A549 (cell line): Measurements from ENCODE around the gene NUP62. TPM values are rescaled to one million over a fixed set of nuclear protein-coding genes. Genes with fewer than 3 reads are reported as not detected.
A peak's percentile ranks its signal among the peaks of the same experiment; 100 is the strongest.

ENCODE experiments used
- CEBPB ChIP-seq, 2 experiments: fragments of >200 bp in 1 of 2; sonication (Bioruptor Twin) in 1 of 2; formaldehyde crosslinking in 1 of 2; IDR thresholded peaks; 2 replicates each; pipeline ENCODE4 v1.6.1; 2012 to 2016
- CHD2 ChIP-seq: fragments of 150-350 bp; IDR thresholded peaks from 2 replicates; pipeline ENCODE4 v1.6.1; 2014; ENCODE audit warnings: low read length; ENCODE audit not compliant: partially characterized antibody
- CTCF ChIP-seq: fragments of >200 bp; sonication (Bioruptor Twin); formaldehyde crosslinking; IDR thresholded peaks from 3 replicates; pipeline ENCODE4 v1.5.1; 2016
- FOSB ChIP-seq: fragments of 250-450 bp; sonication (Bioruptor Pico); IDR thresholded peaks from 2 replicates; pipeline ENCODE4 v1.5.0; 2020; ENCODE audit warnings: mild to moderate bottlenecking, moderate library complexity
- FOSL2 ChIP-seq, 2 experiments: fragments of 450-650 bp in 1 of 2; fragments of >200 bp in 1 of 2; sonication (Bioruptor Twin) in 1 of 2; formaldehyde crosslinking; IDR thresholded peaks; 2 replicates each; pipeline versions ENCODE4 v1.5.0 to v1.6.1; 2016 to 2020; ENCODE audit warnings: mild to moderate bottlenecking in 1 of 2, moderate library complexity in 1 of 2
- GATA3 ChIP-seq: IDR thresholded peaks from 2 replicates; pipeline ENCODE4 v1.6.1; 2012; ENCODE audit warnings: borderline replicate concordance
- HEYL ChIP-seq: fragments of 250-450 bp; sonication (Bioruptor Pico); IDR thresholded peaks from 2 replicates; pipeline ENCODE4 v1.8.0; 2021; ENCODE audit warnings: mild to moderate bottlenecking, moderate library complexity
- HOXA7 ChIP-seq: fragments of 250-450 bp; sonication (Bioruptor Pico); IDR thresholded peaks from 2 replicates; pipeline ENCODE4 v1.5.0; 2020; ENCODE audit warnings: mild to moderate bottlenecking, moderate library complexity
- JUN ChIP-seq, 2 experiments: fragments of >200 bp; sonication (Bioruptor Twin); formaldehyde crosslinking; IDR thresholded peaks; 2 replicates in 1 of 2; 3 replicates in 1 of 2; pipeline ENCODE4 v1.6.1; 2016 to 2017
- KDM1A ChIP-seq: fragments of 200-600 bp; sonication (generic); IDR thresholded peaks from 2 replicates; pipeline ENCODE4 v1.6.1; 2016; ENCODE audit warnings: low read depth, mild to moderate bottlenecking
- KDM5A ChIP-seq: fragments of 200-600 bp; sonication (generic); IDR thresholded peaks from 2 replicates; pipeline ENCODE4 v1.6.1; 2016; ENCODE audit warnings: antibody characterized with exemption, mild to moderate bottlenecking
- MAFK ChIP-seq: fragments of 450-650 bp; IDR thresholded peaks from 2 replicates; pipeline ENCODE4 v1.6.1; 2014; ENCODE audit not compliant: partially characterized antibody
- MAX ChIP-seq: IDR thresholded peaks from 2 replicates; pipeline ENCODE4 v1.6.1; 2012
- MAZ ChIP-seq: fragments of 150-350 bp; IDR thresholded peaks from 2 replicates; pipeline ENCODE4 v1.6.1; 2014; ENCODE audit warnings: antibody characterized with exemption, low read depth, low read length, borderline replicate concordance
- MYC ChIP-seq: IDR thresholded peaks from 2 replicates; pipeline ENCODE4 v1.6.1; 2012; ENCODE audit warnings: mild to moderate bottlenecking, inconsistent platforms, low read length, improper control_type of control experiment, borderline replicate concordance
- NFE2L2 ChIP-seq: fragments of 150-350 bp; conservative IDR thresholded peaks from 2 replicates; pipeline ENCODE4 v1.6.1; 2014; ENCODE audit warnings: low read length
- NPAS2 ChIP-seq: fragments of 250-450 bp; sonication (Bioruptor Pico); IDR thresholded peaks from 2 replicates; pipeline ENCODE4 v1.8.0; 2022; ENCODE audit warnings: mild to moderate bottlenecking, moderate library complexity, borderline replicate concordance
- NR3C1 ChIP-seq: fragments of >200 bp; sonication (Bioruptor Twin); formaldehyde crosslinking; IDR thresholded peaks from 3 replicates; pipeline ENCODE4 v1.6.1; 2017
- POLR2A ChIP-seq: IDR thresholded peaks from 2 replicates; pipeline ENCODE4 v1.6.1; 2012; ENCODE audit warnings: mild to moderate bottlenecking, low read length
- RAD21 ChIP-seq, 2 experiments: fragments of >200 bp in 1 of 2; sonication (Bioruptor Twin) in 1 of 2; formaldehyde crosslinking in 1 of 2; IDR thresholded peaks in 1 of 2; conservative IDR thresholded peaks in 1 of 2; 2 replicates in 1 of 2; 3 replicates in 1 of 2; pipeline ENCODE4 v1.6.1; 2012 to 2018; ENCODE audit warnings: inconsistent platforms in 1 of 2
- RARB ChIP-seq: fragments of 250-450 bp; sonication (Bioruptor Pico); IDR thresholded peaks from 2 replicates; pipeline ENCODE4 v1.8.0; 2021; ENCODE audit warnings: mild to moderate bottlenecking, moderate library complexity
- REST ChIP-seq: fragments of 200-600 bp; sonication (generic); IDR thresholded peaks from 2 replicates; pipeline ENCODE4 v1.6.1; 2016; ENCODE audit warnings: antibody characterized with exemption, mild to moderate bottlenecking, moderate library complexity
- SREBF2 ChIP-seq: fragments of 450-650 bp; IDR thresholded peaks from 2 replicates; pipeline ENCODE4 v1.6.1; 2014; ENCODE audit warnings: mild to moderate bottlenecking, moderate library complexity
- TFCP2L1 ChIP-seq: fragments of 250-450 bp; sonication (Bioruptor Pico); IDR thresholded peaks from 2 replicates; pipeline ENCODE4 v1.5.0; 2021; ENCODE audit warnings: mild to moderate bottlenecking
- TP53 ChIP-seq: fragments of 250-450 bp; sonication (Bioruptor Pico); IDR thresholded peaks from 2 replicates; pipeline ENCODE4 v1.5.0; 2021; ENCODE audit warnings: mild to moderate bottlenecking, moderate library complexity
- ZC3H11A ChIP-seq: fragments of 450-650 bp; IDR thresholded peaks from 2 replicates; pipeline ENCODE4 v1.6.1; 2014; ENCODE audit warnings: antibody characterized with exemption, mild to moderate bottlenecking
- ZNF302 ChIP-seq: fragments of 250-450 bp; sonication (Bioruptor Pico); IDR thresholded peaks from 2 replicates; pipeline ENCODE4 v1.9.0; 2021; ENCODE audit warnings: inconsistent platforms, mild to moderate bottlenecking, moderate library complexity
- polyA plus RNA-seq, 4 experiments: library from polyadenylated mRNA; depleted of rRNA in 3 of 4; stranded (reverse); fragments of >200 nt; fragmentation: RNase III in 1 of 4; extraction: RNeasy Plus Mini Kit Qiagen cat#74134 plus additional on column Dnase treatment in 1 of 4; gene quantifications; 2 replicates in 3 of 4; 3 replicates in 1 of 4; pipeline ENCODE4 v1.2.3, GENCODE V29; 2011 to 2017
- TF ChIP-seq, protein P1 (sequence below): IDR thresholded peaks from 2 replicates; pipeline ENCODE4 v1.6.1; 2012
- TF ChIP-seq, protein P2 (sequence below): fragments of >200 bp; sonication (Bioruptor Twin); formaldehyde crosslinking; IDR thresholded peaks from 2 replicates; pipeline ENCODE4 v1.6.1; 2016
- TF ChIP-seq, protein P3 (sequence below): fragments of 150-350 bp; IDR thresholded peaks from 2 replicates; pipeline ENCODE4 v1.6.1; 2014; ENCODE audit warnings: low read depth, mild to moderate bottlenecking, low read length
- TF ChIP-seq, protein P4 (sequence below): fragments of >200 bp; sonication (Bioruptor Twin); formaldehyde crosslinking; IDR thresholded peaks from 3 replicates; pipeline ENCODE4 v1.6.1; 2016

The NUP62 gene
- polyA plus RNA-seq, 2 of the 4 experiments (the other 2 are of a cell fraction) = 21.4 to 83.9 TPM

DNA sequence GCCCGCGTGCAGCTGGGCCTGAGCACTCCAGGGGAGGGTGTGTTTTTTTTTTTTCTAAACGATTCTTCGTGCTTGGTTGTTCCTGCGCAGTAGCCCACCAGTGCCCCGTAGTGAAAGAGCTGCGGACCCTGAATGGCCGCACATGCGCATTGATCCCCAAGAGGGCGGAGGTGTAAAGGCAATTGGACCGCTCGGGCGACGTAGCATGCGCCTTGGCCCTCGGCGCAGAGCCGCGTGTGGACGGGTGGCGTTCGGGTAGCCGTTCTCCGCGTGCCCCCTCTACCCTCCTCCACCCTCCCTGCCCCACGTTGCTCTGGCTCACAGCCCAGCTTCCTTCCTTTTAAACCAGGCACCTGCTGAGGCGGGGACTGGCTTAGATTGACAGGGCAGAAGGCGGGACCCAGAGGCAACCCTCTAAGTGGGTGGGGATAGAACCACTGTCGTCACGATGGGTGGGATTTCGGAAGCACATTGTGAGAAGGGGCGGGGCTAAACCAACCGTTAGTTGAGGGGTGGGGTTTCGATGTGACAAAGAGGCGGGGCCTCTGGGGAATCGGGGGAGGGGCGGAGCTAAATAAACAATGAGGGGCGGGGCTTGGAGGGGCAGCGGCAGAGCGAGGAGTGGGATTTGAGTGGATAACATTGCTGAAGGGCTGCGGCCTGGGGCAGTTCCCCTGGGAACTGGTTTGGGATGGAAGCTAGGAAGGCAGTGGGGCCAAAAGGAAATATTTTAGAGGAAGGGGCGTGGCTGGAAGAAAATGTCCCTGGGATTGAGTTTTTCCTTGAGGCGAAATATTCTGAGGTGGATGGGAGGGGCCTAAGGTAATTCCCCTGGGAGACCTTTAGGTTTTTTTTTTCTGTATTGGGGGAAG is 543 bp upstream of the NUP62 start (continued):
- TF ChIP-seq CHD2 (no peak), NPAS2 (CRISPR knock-in tag) (no peak), REST (peak; percentile 44; the same call in 1 of the 2 replicates), CTCF (no peak), KDM5A (no peak), RARB (0 out of 2 replicates have a peak, but pooled peaks have one; percentile 36), CEBPB (IDR thresholded peaks at IDR 0.05) (no peak), FOSB (CRISPR knock-in tag) (peak; percentile 53; the same call in 1 of the 2 replicates), POLR2A (peak; percentile 96), FOSL2 (IDR thresholded peaks at IDR 0.05) (no peak), FOSL2 (CRISPR knock-in tag; IDR thresholded peaks at IDR 0.05) (peak; percentile 13; the same call in 1 of the 2 replicates), TP53 (CRISPR knock-in tag) (no peak; the same call in 1 of the 2 replicates), KDM1A (no peak), NFE2L2 (no peak), HEYL (CRISPR knock-in tag) (no peak), ZC3H11A (no peak), MAZ (no peak), ZNF302 (CRISPR knock-in tag) (no peak), SREBF2 (no peak), RAD21 (conservative IDR thresholded peaks at IDR 0.05 in 1 of 2, IDR thresholded peaks at IDR 0.05 in 1 of 2) (no peak), HOXA7 (CRISPR knock-in tag) (0 out of 2 replicates have a peak, but pooled peaks have one; percentile 45), TFCP2L1 (CRISPR knock-in tag) (peak; percentile 96), JUN (IDR thresholded peaks at IDR 0.05) (peak in 1 of 2 experiments; percentile 69; a peak in 2 of 5 replicates), NR3C1 (no peak), MAFK (no peak), GATA3 (no peak), MYC (peak; percentile 88; the same call in 1 of the 2 replicates), MAX (peak; percentile 98)
- TF ChIP-seq, protein P1, sequence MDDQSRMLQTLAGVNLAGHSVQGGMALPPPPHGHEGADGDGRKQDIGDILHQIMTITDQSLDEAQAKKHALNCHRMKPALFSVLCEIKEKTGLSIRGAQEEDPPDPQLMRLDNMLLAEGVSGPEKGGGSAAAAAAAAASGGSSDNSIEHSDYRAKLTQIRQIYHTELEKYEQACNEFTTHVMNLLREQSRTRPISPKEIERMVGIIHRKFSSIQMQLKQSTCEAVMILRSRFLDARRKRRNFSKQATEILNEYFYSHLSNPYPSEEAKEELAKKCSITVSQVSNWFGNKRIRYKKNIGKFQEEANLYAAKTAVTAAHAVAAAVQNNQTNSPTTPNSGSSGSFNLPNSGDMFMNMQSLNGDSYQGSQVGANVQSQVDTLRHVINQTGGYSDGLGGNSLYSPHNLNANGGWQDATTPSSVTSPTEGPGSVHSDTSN = peak; percentile 95
- TF ChIP-seq, protein P2, sequence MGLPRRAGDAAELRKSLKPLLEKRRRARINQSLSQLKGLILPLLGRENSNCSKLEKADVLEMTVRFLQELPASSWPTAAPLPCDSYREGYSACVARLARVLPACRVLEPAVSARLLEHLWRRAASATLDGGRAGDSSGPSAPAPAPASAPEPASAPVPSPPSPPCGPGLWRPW = no peak
- TF ChIP-seq, protein P3, sequence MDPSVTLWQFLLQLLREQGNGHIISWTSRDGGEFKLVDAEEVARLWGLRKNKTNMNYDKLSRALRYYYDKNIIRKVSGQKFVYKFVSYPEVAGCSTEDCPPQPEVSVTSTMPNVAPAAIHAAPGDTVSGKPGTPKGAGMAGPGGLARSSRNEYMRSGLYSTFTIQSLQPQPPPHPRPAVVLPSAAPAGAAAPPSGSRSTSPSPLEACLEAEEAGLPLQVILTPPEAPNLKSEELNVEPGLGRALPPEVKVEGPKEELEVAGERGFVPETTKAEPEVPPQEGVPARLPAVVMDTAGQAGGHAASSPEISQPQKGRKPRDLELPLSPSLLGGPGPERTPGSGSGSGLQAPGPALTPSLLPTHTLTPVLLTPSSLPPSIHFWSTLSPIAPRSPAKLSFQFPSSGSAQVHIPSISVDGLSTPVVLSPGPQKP = no peak
- TF ChIP-seq, protein P4, sequence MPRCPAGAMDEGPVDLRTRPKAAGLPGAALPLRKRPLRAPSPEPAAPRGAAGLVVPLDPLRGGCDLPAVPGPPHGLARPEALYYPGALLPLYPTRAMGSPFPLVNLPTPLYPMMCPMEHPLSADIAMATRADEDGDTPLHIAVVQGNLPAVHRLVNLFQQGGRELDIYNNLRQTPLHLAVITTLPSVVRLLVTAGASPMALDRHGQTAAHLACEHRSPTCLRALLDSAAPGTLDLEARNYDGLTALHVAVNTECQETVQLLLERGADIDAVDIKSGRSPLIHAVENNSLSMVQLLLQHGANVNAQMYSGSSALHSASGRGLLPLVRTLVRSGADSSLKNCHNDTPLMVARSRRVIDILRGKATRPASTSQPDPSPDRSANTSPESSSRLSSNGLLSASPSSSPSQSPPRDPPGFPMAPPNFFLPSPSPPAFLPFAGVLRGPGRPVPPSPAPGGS = peak; percentile 77; the same call in 1 of the 3 replicates
